Measurements from ENCODE around the gene RSPH1.
"Not testable (repeated sequence)": the region's sequence is repeated elsewhere in the genome, so short reads cannot be mapped to it uniquely, and the experiment has no call there.

The RSPH1 gene

GRCh38 chr21:42480736-42481135 is 15.3 kb downstream of the RSPH1 start:
- DNase-seq: no peak

- DNase-seq: no peak
Measured at GRCh38 chr21:42479582-42479981, 16.4 kb downstream of the RSPH1 start.

GRCh38 chr21:42478504-42478903 is 17.5 kb downstream of the RSPH1 start:
- no peak for DNase-seq

GRCh38 chr21:42476388-42477331 is 19.4 kb downstream of the RSPH1 start:
- no peak for DNase-seq

- DNase-seq: no peak
Measured at GRCh38 chr21:42475526-42476387, 20.3 kb downstream of the RSPH1 start.

- no peak for DNase-seq
Measured at GRCh38 chr21:42475036-42475435, 21.0 kb downstream of the RSPH1 start.

GRCh38 chr21:42474043-42474831 is 21.8 kb downstream of the RSPH1 start:
- DNase-seq: no peak

GRCh38 chr21:42473498-42474042 is 22.5 kb downstream of the RSPH1 start:
- no peak for DNase-seq

GRCh38 chr21:42472521-42472920 is 23.5 kb downstream of the RSPH1 start:
- no peak for DNase-seq

GRCh38 chr21:42471716-42472330 is 24.2 kb downstream of the RSPH1 start:
- no peak for DNase-seq

- DNase-seq: no peak
Measured at GRCh38 chr21:42471206-42471605, 24.8 kb downstream of the RSPH1 start.

GRCh38 chr21:42469726-42470125 is 26.3 kb downstream of the RSPH1 start:
- not testable (repeated sequence) for DNase-seq

- no peak for DNase-seq
Measured at GRCh38 chr21:42469272-42469671, 26.8 kb downstream of the RSPH1 start.

- no peak for DNase-seq
Measured at GRCh38 chr21:42468491-42469131, 27.4 kb downstream of the RSPH1 start.

- DNase-seq: no peak
Measured at GRCh38 chr21:42467140-42467983, 28.7 kb downstream of the RSPH1 start.

GRCh38 chr21:42466700-42467099 is 29.3 kb downstream of the RSPH1 start:
- DNase-seq: no peak

GRCh38 chr21:42465803-42466127 is 30.3 kb downstream of the RSPH1 start:
- DNase-seq: no peak

GRCh38 chr21:42465008-42465802 is 30.8 kb downstream of the RSPH1 start:
- no peak for DNase-seq

- DNase-seq: no peak
Measured at GRCh38 chr21:42463861-42464515, 32.0 kb downstream of the RSPH1 start.

All from SHP77 treated with DMSO at 0.1 percent for 48 hours (cell line).